ENCODE results near the gene PTTG1. TPM values are rescaled to one million over a fixed set of nuclear protein-coding genes. Genes with fewer than 3 reads are reported as not detected.

The PTTG1 gene
- total and polyA plus RNA-seq, 2 of the 8 experiments (the other 6 are each of a cell fraction or from before 2014, with no cell fraction given): 240 to 478 TPM

DNA sequence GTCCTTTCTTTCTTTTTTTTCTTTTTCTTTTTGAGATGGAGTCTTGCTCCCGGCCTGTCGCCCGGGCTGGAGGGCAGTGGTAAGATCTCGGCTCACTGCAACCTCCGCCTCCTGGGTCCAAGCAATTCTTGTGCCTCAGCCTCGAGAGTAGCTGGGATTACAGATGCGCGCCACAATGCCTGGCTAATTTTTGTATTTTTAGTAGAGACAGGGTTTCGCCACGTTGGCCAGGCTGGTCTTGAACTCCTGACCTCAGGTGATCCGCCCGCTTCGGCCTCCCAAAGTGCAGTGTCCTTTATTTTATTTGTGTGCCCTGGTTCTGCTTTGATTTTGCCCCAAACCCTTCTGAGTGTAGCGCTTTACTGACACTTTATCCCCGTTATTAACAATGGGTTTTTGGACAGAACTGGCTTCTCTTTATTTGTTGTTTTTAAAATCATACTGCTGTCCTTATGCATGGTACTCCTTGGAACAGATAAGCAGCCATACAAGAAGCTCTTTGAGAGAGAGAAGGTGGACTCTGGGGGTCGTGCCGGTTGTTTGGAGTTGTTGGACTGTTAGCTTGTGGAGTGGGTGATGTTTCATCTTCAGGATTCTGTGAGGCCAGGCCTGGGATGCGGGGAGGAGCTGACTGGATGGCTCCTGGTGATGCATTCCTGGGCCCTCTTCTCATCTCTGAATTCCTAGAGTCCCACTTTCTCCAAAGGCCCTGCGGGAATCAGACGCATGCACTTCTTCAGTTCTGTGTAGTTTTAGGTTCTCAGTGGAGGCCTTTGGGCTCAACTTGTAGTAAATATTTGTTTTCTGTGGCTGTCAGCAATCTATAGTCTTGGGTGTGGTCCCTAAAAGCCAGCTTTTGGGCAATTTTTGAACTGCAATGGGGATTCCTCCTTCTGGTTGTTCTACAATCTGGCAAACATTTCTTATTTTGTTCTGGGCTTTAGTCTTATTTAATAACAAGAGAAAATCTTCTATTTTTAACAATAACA is 47.8 kb downstream of the PTTG1 start:
- no peak overlapping the region for H2BK12ac ChIP-seq (ENCODE audit: low read depth, low read length)
- ChIA-PET CTCF (ENCODE audit: partially characterized antibody) (interaction anchor here (0.7 to 1.4 kb wide), 4 partner anchors 11 to 1684 kb away, joined by 3 to 5 read pairs (median 4); no protein-coding TSS in a partner anchor), POLR2A (ENCODE audit: partially characterized antibody) (no interaction called here)
- no peak overlapping the region for H4K5ac ChIP-seq (ENCODE audit: insufficient read length, low read depth, low read length)
- H2BK5ac ChIP-seq (ENCODE audit: low read depth, low read length): no peak overlapping the region
- H3K14ac ChIP-seq (ENCODE audit: insufficient read length): no peak overlapping the region
- H4K20me1 ChIP-seq (replicated peaks in 1 of 2; ENCODE audit: control insufficient read depth in 1 of 2, insufficient read depth in 2 of 2, low read length in 2 of 2): no peaks in the 10 kb centered on the region
- no peak overlapping the region for H3K27ac ChIP-seq (ENCODE audit: low read depth, low read length)
- no peak overlapping the region for H3K56ac ChIP-seq (replicated peaks; ENCODE audit: insufficient read length, low read depth, low read length)
- no peaks in the 10 kb centered on the region for H3K36me3 ChIP-seq (ENCODE audit: control insufficient read depth in 2 of 4, insufficient read depth in 4 of 4, low read length in 3 of 4)
- H3K23me2 ChIP-seq (ENCODE audit: low read depth, low read length): no peaks in the 10 kb centered on the region
- H3K23ac ChIP-seq (ENCODE audit: insufficient read length): no peak overlapping the region
- no peaks in the 10 kb centered on the region for H3K79me2 ChIP-seq (ENCODE audit: control insufficient read depth in 1 of 2, insufficient read depth in 2 of 2, low read length in 2 of 2)
- H3K9me3 ChIP-seq (ENCODE audit: insufficient read depth in 2 of 2, low read depth in 1 of 2, low read length in 1 of 2): no peaks in the 10 kb centered on the region
- H3K27me3 ChIP-seq (replicated peaks in 1 of 4; ENCODE audit: control insufficient read depth in 3 of 4, extremely low read depth in 1 of 4, insufficient read depth in 3 of 4, low read length in 3 of 4): no peaks in the 10 kb centered on the region
- no peak overlapping the region for H2BK15ac ChIP-seq (ENCODE audit: low read length)
- WGBS, 2 experiments (ENCODE audit: extremely low coverage in 1 of 2, insufficient coverage in 1 of 2, insufficient read length in 1 of 2, insufficient replicate concordance in 2 of 2, low coverage in 1 of 2, low lambda C conversion rate in 2 of 2, missing lambda C conversion rate in 1 of 2): 94% methylated on average over 18 of the region's 20 CpGs; no CpG with 5 or more reads in 1 of the 2 experiments
- H4K91ac ChIP-seq (replicated peaks; ENCODE audit: insufficient read length, low read length): no peak overlapping the region
- H2BK20ac ChIP-seq (ENCODE audit: low read length): no peak overlapping the region
- no peak overlapping the region for H2AFZ ChIP-seq (ENCODE audit: low read length)
- 0 out of 2 replicates have a peak overlapping the region, but pooled peaks have one; percentile 45 for H4K8ac ChIP-seq (ENCODE audit: extremely low read depth, insufficient read depth, low read length)
- no peaks in the 10 kb centered on the region for H3K79me1 ChIP-seq (ENCODE audit: low read depth, low read length)
- no peak overlapping the region for H3K9ac ChIP-seq (replicated peaks in 1 of 4; ENCODE audit: extremely low read depth in 1 of 4, low read depth in 3 of 4, low read length in 3 of 4)
- no peak overlapping the region for H3K18ac ChIP-seq (ENCODE audit: extremely low read depth, low read length)
- no peak overlapping the region for H3K4me3 ChIP-seq (ENCODE audit: extremely low read depth in 1 of 4, insufficient read depth in 2 of 4, low read depth in 3 of 4, low read length in 4 of 4)
- H3K4me2 ChIP-seq (ENCODE audit: insufficient read depth in 1 of 2, low read depth in 2 of 2, low read length in 2 of 2): no peak overlapping the region
- peaks cover 0 to 6% (median 2%) of the 10 kb centered on the region in 4 experiments; a peak in 4 of 7 replicates for H3K4me1 ChIP-seq (replicated peaks in 1 of 4; ENCODE audit: control insufficient read depth in 3 of 4, insufficient read depth in 4 of 4, low read length in 3 of 4)
- no peak overlapping the region for H2BK120ac ChIP-seq (replicated peaks; ENCODE audit: low read depth, low read length)
- H2AK5ac ChIP-seq (ENCODE audit: low read depth, low read length): no peak overlapping the region
- FAIRE-seq (no peak), DNase-seq (ENCODE audit: low read depth in 1 of 2, low spot score in 2 of 2) (no peak)
- TF ChIP-seq KDM1A (IDR thresholded peaks at IDR 0.05; ENCODE audit: borderline replicate concordance, low read length): no peak
- TF ChIP-seq ZNF274 (IDR thresholded peaks at IDR 0.05; ENCODE audit: borderline replicate concordance, extremely low read depth, low read length): no peak
- no peak overlapping the region for H3K4ac ChIP-seq (replicated peaks; ENCODE audit: insufficient read length, low read depth, low read length)
